Lung (tissue), 12 donors: ENCODE measurements around the gene EGFR. TPM values are rescaled to one million over a fixed set of nuclear protein-coding genes. Genes with fewer than 3 reads are reported as not detected.
A peak's percentile ranks its signal among the peaks of the same experiment; 100 is the strongest.

Experiments used
- ATAC-seq: fragments of 200-7000 bp; cut with Tn5 transposase; one replicate; pipeline ENCODE4 v1.9.1; 2020; ENCODE audit warnings: moderate number of reproducible peaks; ENCODE audit not compliant: insufficient read depth, low FRiP score
- DNase-seq, 3 donors: peaks; one replicate each; pipeline ENCODE4 v3.0.0-alpha.2; 2013 to 2017
- H3K27ac ChIP-seq, 2 donors: one replicate each; pipeline ENCODE4 v1.5.1; 2013; ENCODE audit warnings: mild to moderate bottlenecking in 2 of 2, moderate library complexity in 2 of 2, control low read depth in 1 of 2, inconsistent platforms in 1 of 2, low read depth in 1 of 2, low read length in 1 of 2
- H3K27me3 ChIP-seq, 3 donors: one replicate each; pipeline ENCODE4 v1.5.1; 2013; ENCODE audit warnings: low read length in 2 of 3; ENCODE audit not compliant: control insufficient read depth in 3 of 3, insufficient read depth in 3 of 3
- H3K36me3 ChIP-seq, 4 donors: one replicate each; pipeline ENCODE4 v1.5.1; 2013; ENCODE audit warnings: low read length in 4 of 4, mild to moderate bottlenecking in 1 of 4, moderate library complexity in 1 of 4; ENCODE audit not compliant: control insufficient read depth in 4 of 4, insufficient read depth in 4 of 4
- H3K4me1 ChIP-seq, 5 donors: one replicate each; pipeline ENCODE4 v1.5.1; 2013; ENCODE audit warnings: low read length in 5 of 5, mild to moderate bottlenecking in 2 of 5, moderate library complexity in 1 of 5; ENCODE audit not compliant: control insufficient read depth in 5 of 5, insufficient read depth in 5 of 5
- H3K4me3 ChIP-seq: one replicate; pipeline ENCODE4 v1.5.1; 2013; ENCODE audit warnings: mild to moderate bottlenecking, control low read depth, moderate library complexity
- H3K9ac ChIP-seq, 2 donors: one replicate each; pipeline ENCODE4 v1.5.1; 2013; ENCODE audit warnings: low read length in 2 of 2, control low read depth in 1 of 2; ENCODE audit not compliant: insufficient read depth in 1 of 2
- H3K9me3 ChIP-seq, 4 donors: one replicate each; pipeline ENCODE4 v1.5.1; 2013; ENCODE audit warnings: low read length in 3 of 4, mild to moderate bottlenecking in 1 of 4, moderate library complexity in 1 of 4; ENCODE audit not compliant: control insufficient read depth in 4 of 4, insufficient read depth in 3 of 4
- CTCF ChIP-seq: IDR thresholded peaks from 2 replicates; pipeline ENCODE4 v1.5.1; 2012; ENCODE audit warnings: mild to moderate bottlenecking; ENCODE audit errors: control extremely low read depth, extremely low read depth
- WGBS, 2 donors: extraction: QIAGEN DNeasy Blood & Tissue Kit; methylation state at CpG; one replicate each; pipeline ENCODE4 v1.1.7; 2013; 5-methylcytosine and 5-hydroxymethylcytosine counted together
- polyA plus RNA-seq, 2 donors: library from polyadenylated mRNA; stranded (reverse); fragments of 200-250 nt; gene quantifications; one replicate each; pipeline ENCODE4 v1.2.1, GENCODE V29; 2013
- total RNA-seq, 2 donors: library from RNA; depleted of rRNA in 1 of 2; stranded (reverse); fragments of >200 nt in 1 of 2; gene quantifications; one replicate each; pipeline ENCODE4 v1.2.1, GENCODE V29; 2014 to 2021
- donor health status: control.
- donor health status: control.
- donor health status: Bipolar disorder and iron deficiency.
- donor health status: healthy.
- donor health status: DM: yes; HTN: yes; CAD: no.

EGFR gene
- total and polyA plus RNA-seq, 4 donors: 11.6 to 78.7 (median 37.1) TPM

GRCh38 chr7:55132550-55132889, 113.7 kb downstream of the EGFR start:
- Histone ChIP-seq H3K9ac (no peak overlapping the region), H3K4me1 (peaks cover 14 to 71% (median 56%) of the 10 kb centered on the region in 5 donors), H3K9me3 (no peaks in the 10 kb centered on the region), H3K27me3 (no peaks in the 10 kb centered on the region), H3K36me3 (peaks cover 0 to 2% (median 1%) of the 10 kb centered on the region in 4 donors), H3K4me3 (no peak overlapping the region), H3K27ac (peak overlapping the region in 1 of 2 donors; percentile 95)
- no peak for TF ChIP-seq CTCF
- 79 to 93% methylated on average over 5 of the region's 5 CpGs for WGBS, 2 donors
- no peak for ATAC-seq
- no peak for DNase-seq

- peaks cover 11 to 66% (median 51%) of the 10 kb centered on the region in 5 donors for H3K4me1 ChIP-seq
- 59 to 77% methylated on average over 10 of the region's 10 CpGs for WGBS, 2 donors
- peak overlapping the region; percentile 77 to 95 for H3K27ac ChIP-seq
- peaks cover 0 to 2% (median 1%) of the 10 kb centered on the region in 4 donors for H3K36me3 ChIP-seq
- no peak overlapping the region for H3K4me3 ChIP-seq
- peak overlapping the region in 1 of 2 donors; percentile 51 for H3K9ac ChIP-seq
- no peaks in the 10 kb centered on the region for H3K27me3 ChIP-seq
- no peak for TF ChIP-seq CTCF
- ATAC-seq (peak; percentile 65), DNase-seq (no peak)
- no peaks in the 10 kb centered on the region for H3K9me3 ChIP-seq
These were observed 114.2 kb downstream of the EGFR start for GRCh38 chr7:55132890-55133551.

- no peaks in the 10 kb centered on the region for H3K27me3 ChIP-seq
- DNase-seq: peak; percentile 84 to 95 (median 91)
- H3K36me3 ChIP-seq: peaks cover 0 to 2% (median 1%) of the 10 kb centered on the region in 4 donors
- peak overlapping the region in 1 of 2 donors; percentile 51 for H3K9ac ChIP-seq
- H3K27ac ChIP-seq: peak overlapping the region; percentile 77 to 95
- TF ChIP-seq CTCF: no peak
- 52 to 59% methylated on average over 16 of the region's 16 CpGs for WGBS, 2 donors
- no peak overlapping the region for H3K4me3 ChIP-seq
- H3K9me3 ChIP-seq: no peaks in the 10 kb centered on the region
- peak; percentile 55 for ATAC-seq
- peaks cover 11 to 59% (median 44%) of the 10 kb centered on the region in 5 donors for H3K4me1 ChIP-seq
These were observed 115.0 kb downstream of the EGFR start for GRCh38 chr7:55133630-55134358.
